WERI-Rb-1 (cell line): Measurements from ENCODE around the gene NRAP.

Experiments
- DNase-seq: peaks from one replicate; pipeline ENCODE4 v3.0.0-alpha.2; 2020
- H3K27ac ChIP-seq: fragments of 250-450 bp; sonication (Bioruptor Pico); 2 replicates; pipeline ENCODE4 v1.5.1; 2020; ENCODE audit warnings: mild to moderate bottlenecking, moderate library complexity
- H3K27me3 ChIP-seq: fragments of 250-450 bp; sonication (Bioruptor Pico); 2 replicates; pipeline ENCODE4 v1.5.1; 2021; ENCODE audit warnings: mild to moderate bottlenecking, low read depth, moderate library complexity; ENCODE audit not compliant: insufficient read depth, severe bottlenecking
- H3K36me3 ChIP-seq: fragments of 250-450 bp; sonication (Bioruptor Pico); 2 replicates; pipeline ENCODE4 v1.5.1; 2020; ENCODE audit warnings: mild to moderate bottlenecking, moderate library complexity
- H3K4me3 ChIP-seq: 2 replicates; pipeline ENCODE4 v1.5.1; 2011; ENCODE audit warnings: low read depth, mild to moderate bottlenecking, control low read depth, low read length
- H3K9me3 ChIP-seq: fragments of 250-450 bp; sonication (Bioruptor Pico); 2 replicates; pipeline ENCODE4 v1.5.1; 2021; ENCODE audit warnings: mild to moderate bottlenecking, moderate library complexity; ENCODE audit not compliant: severe bottlenecking
- TF ChIP-seq, protein P1 (sequence below): IDR thresholded peaks from 2 replicates; pipeline ENCODE4 v1.5.1; 2011; ENCODE audit warnings: low read depth, mild to moderate bottlenecking, control low read depth, inconsistent platforms, low read length

The NRAP gene

GRCh38 chr10:113543107-113543955 is 120.5 kb downstream of the NRAP start:
- H3K27me3 ChIP-seq = no peaks in the 10 kb centered on the region
- DNase-seq = no peak
- H3K27ac ChIP-seq = no peak overlapping the region
- TF ChIP-seq, protein P1, sequence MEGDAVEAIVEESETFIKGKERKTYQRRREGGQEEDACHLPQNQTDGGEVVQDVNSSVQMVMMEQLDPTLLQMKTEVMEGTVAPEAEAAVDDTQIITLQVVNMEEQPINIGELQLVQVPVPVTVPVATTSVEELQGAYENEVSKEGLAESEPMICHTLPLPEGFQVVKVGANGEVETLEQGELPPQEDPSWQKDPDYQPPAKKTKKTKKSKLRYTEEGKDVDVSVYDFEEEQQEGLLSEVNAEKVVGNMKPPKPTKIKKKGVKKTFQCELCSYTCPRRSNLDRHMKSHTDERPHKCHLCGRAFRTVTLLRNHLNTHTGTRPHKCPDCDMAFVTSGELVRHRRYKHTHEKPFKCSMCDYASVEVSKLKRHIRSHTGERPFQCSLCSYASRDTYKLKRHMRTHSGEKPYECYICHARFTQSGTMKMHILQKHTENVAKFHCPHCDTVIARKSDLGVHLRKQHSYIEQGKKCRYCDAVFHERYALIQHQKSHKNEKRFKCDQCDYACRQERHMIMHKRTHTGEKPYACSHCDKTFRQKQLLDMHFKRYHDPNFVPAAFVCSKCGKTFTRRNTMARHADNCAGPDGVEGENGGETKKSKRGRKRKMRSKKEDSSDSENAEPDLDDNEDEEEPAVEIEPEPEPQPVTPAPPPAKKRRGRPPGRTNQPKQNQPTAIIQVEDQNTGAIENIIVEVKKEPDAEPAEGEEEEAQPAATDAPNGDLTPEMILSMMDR = no peak
- H3K36me3 ChIP-seq = no peaks in the 10 kb centered on the region
- H3K4me3 ChIP-seq = no peak overlapping the region
- no peaks in the 10 kb centered on the region for H3K9me3 ChIP-seq

DNA sequence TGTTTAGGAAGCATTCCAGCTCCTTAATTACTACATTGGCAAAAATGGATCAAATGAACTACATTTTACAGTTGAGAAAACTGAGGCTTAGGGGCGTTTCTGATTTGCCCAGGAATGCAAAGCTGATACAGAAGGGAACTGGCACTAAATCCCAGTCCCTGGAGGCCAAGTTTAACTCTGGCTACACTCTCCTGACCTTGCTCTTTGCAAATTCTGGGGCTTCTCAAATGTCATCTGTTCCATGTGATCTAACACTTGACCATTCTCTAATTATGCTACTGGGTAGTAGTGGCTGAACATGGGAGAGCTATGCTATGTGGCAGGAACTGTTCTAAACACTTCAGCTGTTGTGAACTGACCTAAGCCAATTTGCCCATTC is 122.3 kb downstream of the NRAP start:
- no peaks in the 10 kb centered on the region for H3K36me3 ChIP-seq
- H3K27ac ChIP-seq = no peak overlapping the region
- no peak for DNase-seq
- H3K9me3 ChIP-seq = no peaks in the 10 kb centered on the region
- no peak overlapping the region for H3K4me3 ChIP-seq
- no peaks in the 10 kb centered on the region for H3K27me3 ChIP-seq
- TF ChIP-seq, protein P1 = no peak

GRCh38 chr10:113540845-113541548 is 122.8 kb downstream of the NRAP start:
- Histone ChIP-seq H3K36me3 (no peaks in the 10 kb centered on the region), H3K9me3 (no peaks in the 10 kb centered on the region), H3K27me3 (no peaks in the 10 kb centered on the region), H3K27ac (no peak overlapping the region), H3K4me3 (no peak overlapping the region)
- DNase-seq = no peak
- TF ChIP-seq, protein P1 = no peak

DNA sequence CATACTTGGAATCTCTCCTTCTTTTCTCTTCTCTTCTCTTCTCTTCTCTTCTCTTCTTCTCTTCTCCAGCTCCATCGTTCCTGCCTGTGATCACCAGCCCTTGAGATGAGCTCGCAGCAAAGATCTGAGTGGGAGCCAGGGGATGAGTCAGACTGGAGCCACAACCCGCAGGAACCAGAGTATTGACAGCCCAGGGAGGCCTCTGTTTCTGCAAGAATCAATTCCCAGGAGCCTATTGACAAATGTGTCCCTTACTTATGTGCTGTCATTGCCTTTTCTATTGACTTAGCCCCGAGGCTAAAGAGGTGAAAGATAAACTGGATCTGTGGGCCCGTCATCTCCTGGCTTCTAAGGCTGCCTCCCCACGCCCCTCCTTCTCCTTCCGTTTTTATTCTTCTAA is 124.1 kb downstream of the NRAP start:
- DNase-seq = no peak
- Histone ChIP-seq H3K36me3 (no peaks in the 10 kb centered on the region), H3K9me3 (no peaks in the 10 kb centered on the region), H3K4me3 (no peak overlapping the region), H3K27ac (no peak overlapping the region), H3K27me3 (no peaks in the 10 kb centered on the region)
- TF ChIP-seq, protein P1 = no peak
